ENCODE results near the gene DDA1.
A peak's percentile ranks its signal among the peaks of the same experiment; 100 is the strongest.

DDA1 gene

GRCh38 chr19:17300992-17301619 is 8.3 kb upstream of the DDA1 start:
- Histone ChIP-seq H3K9me2 (replicated peaks; ENCODE audit: insufficient read depth, low read length) (no peaks in the 10 kb centered on the region), H3K4me3 (ENCODE audit: insufficient read depth, low read length, poor library complexity, severe bottlenecking) (no peak overlapping the region), H3K9me3 (ENCODE audit: insufficient read depth, low read length) (no peaks in the 10 kb centered on the region), H3K4me2 (ENCODE audit: low read depth, low read length, poor library complexity, severe bottlenecking) (no peak overlapping the region), H3K36me3 (ENCODE audit: low read length) (peaks cover 4% of the 10 kb centered on the region; the same call in 1 of the 2 replicates), H3K79me2 (ENCODE audit: insufficient read depth, low read length) (no peaks in the 10 kb centered on the region; the same call in 1 of the 2 replicates), H3K27ac (ENCODE audit: low read depth, low read length) (no peak overlapping the region), H2AFZ (ENCODE audit: low read depth, low read length, severe bottlenecking) (no peak overlapping the region), H3F3A (ENCODE audit: insufficient read depth) (peaks cover 25% of the 10 kb centered on the region), H4K20me1 (ENCODE audit: low read depth, low read length) (no peaks in the 10 kb centered on the region), H3K27me3 (ENCODE audit: low read length) (no peaks in the 10 kb centered on the region), H3K9ac (ENCODE audit: low read length) (no peak overlapping the region)
- no peak for TF ChIP-seq EZH2phosphoT487 (conservative IDR thresholded peaks at IDR 0.05; ENCODE audit: low read length)
- TF ChIP-seq CTCF (IDR thresholded peaks at IDR 0.05; ENCODE audit: insufficient read depth, low read length, poor library complexity, severe bottlenecking): no peak

GRCh38 chr19:17302391-17303166 is 6.8 kb upstream of the DDA1 start:
- no peaks in the 10 kb centered on the region for H3K9me2 ChIP-seq (replicated peaks; ENCODE audit: insufficient read depth, low read length)
- H3K9ac ChIP-seq (ENCODE audit: low read length): peak overlapping the region; percentile 76
- H3K79me2 ChIP-seq (ENCODE audit: insufficient read depth, low read length): peaks cover 8% of the 10 kb centered on the region; the same call in 1 of the 2 replicates
- no peak for TF ChIP-seq EZH2phosphoT487 (conservative IDR thresholded peaks at IDR 0.05; ENCODE audit: low read length)
- no peak for TF ChIP-seq CTCF (IDR thresholded peaks at IDR 0.05; ENCODE audit: insufficient read depth, low read length, poor library complexity, severe bottlenecking)
- peaks cover 4% of the 10 kb centered on the region; the same call in 1 of the 2 replicates for H3K36me3 ChIP-seq (ENCODE audit: low read length)
- peak overlapping the region; percentile 71 for H3K27ac ChIP-seq (ENCODE audit: low read depth, low read length)
- no peaks in the 10 kb centered on the region for H3K27me3 ChIP-seq (ENCODE audit: low read length)
- peak overlapping the region; percentile 79 for H3K4me3 ChIP-seq (ENCODE audit: insufficient read depth, low read length, poor library complexity, severe bottlenecking)
- peak overlapping the region; percentile 85 for H3K4me2 ChIP-seq (ENCODE audit: low read depth, low read length, poor library complexity, severe bottlenecking)
- H3K9me3 ChIP-seq (ENCODE audit: insufficient read depth, low read length): no peaks in the 10 kb centered on the region
- H2AFZ ChIP-seq (ENCODE audit: low read depth, low read length, severe bottlenecking): peak overlapping the region; percentile 72
- H3F3A ChIP-seq (ENCODE audit: insufficient read depth): peaks cover 25% of the 10 kb centered on the region
- H4K20me1 ChIP-seq (ENCODE audit: low read depth, low read length): no peaks in the 10 kb centered on the region

- Histone ChIP-seq H3K4me2 (ENCODE audit: low read depth, low read length, poor library complexity, severe bottlenecking) (peak within 1 kb of the TSS; percentile 85), H3K9ac (ENCODE audit: low read length) (peak within 1 kb of the TSS; percentile 76), H3K36me3 (ENCODE audit: low read length) (peaks cover under 1% of the 10 kb centered on the region; the same call in 1 of the 2 replicates), H2AFZ (ENCODE audit: low read depth, low read length, severe bottlenecking) (peak within 1 kb of the TSS; percentile 72), H3K9me2 (replicated peaks; ENCODE audit: insufficient read depth, low read length) (no peaks in the 10 kb centered on the region), H3K27me3 (ENCODE audit: low read length) (no peaks in the 10 kb centered on the region), H3K9me3 (ENCODE audit: insufficient read depth, low read length) (no peaks in the 10 kb centered on the region), H3K27ac (ENCODE audit: low read depth, low read length) (peak within 1 kb of the TSS; percentile 71), H3K4me3 (ENCODE audit: insufficient read depth, low read length, poor library complexity, severe bottlenecking) (peak within 1 kb of the TSS; percentile 79), H4K20me1 (ENCODE audit: low read depth, low read length) (no peaks in the 10 kb centered on the region), H3F3A (ENCODE audit: insufficient read depth) (peaks cover 25% of the 10 kb centered on the region), H3K79me2 (ENCODE audit: insufficient read depth, low read length) (peaks cover 8% of the 10 kb centered on the region; the same call in 1 of the 2 replicates)
- TF ChIP-seq EZH2phosphoT487 (conservative IDR thresholded peaks at IDR 0.05; ENCODE audit: low read length): no peak
- peak; percentile 17 for TF ChIP-seq CTCF (IDR thresholded peaks at IDR 0.05; ENCODE audit: insufficient read depth, low read length, poor library complexity, severe bottlenecking)
Observed at GRCh38 chr19:17303167-17303939, 6.0 kb upstream of the DDA1 start, which contains the start of gene ABHD8. Gene ABHD8, minus strand, starts transcription at chr19:17303425. Its CDS starts 1,809 bp downstream, at chr19:17301616.
